ENCODE measurements around the gene WDR45.

DNA sequence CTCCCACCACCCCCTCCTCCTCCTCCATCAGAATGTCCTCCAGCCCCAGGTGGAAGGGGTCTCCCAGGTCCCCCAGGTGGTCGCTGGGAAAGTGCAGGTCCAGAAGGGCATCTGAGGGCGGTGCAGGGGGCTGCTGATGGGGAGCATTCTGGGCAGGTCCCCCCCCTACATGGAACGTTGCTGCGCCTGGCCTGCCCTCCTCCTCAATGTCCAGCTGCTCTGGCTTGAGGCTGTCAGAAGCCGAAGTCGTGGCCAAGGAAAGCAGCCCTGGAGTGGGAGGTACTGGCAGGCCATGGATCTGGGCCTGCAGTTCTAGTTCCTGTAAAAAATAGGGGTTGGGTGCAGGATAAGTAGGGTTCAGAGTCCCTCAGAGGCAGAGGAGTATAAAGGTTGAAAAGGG lies 49.4 kb downstream of the WDR45 start:
- TF ChIP-seq, protein P1, sequence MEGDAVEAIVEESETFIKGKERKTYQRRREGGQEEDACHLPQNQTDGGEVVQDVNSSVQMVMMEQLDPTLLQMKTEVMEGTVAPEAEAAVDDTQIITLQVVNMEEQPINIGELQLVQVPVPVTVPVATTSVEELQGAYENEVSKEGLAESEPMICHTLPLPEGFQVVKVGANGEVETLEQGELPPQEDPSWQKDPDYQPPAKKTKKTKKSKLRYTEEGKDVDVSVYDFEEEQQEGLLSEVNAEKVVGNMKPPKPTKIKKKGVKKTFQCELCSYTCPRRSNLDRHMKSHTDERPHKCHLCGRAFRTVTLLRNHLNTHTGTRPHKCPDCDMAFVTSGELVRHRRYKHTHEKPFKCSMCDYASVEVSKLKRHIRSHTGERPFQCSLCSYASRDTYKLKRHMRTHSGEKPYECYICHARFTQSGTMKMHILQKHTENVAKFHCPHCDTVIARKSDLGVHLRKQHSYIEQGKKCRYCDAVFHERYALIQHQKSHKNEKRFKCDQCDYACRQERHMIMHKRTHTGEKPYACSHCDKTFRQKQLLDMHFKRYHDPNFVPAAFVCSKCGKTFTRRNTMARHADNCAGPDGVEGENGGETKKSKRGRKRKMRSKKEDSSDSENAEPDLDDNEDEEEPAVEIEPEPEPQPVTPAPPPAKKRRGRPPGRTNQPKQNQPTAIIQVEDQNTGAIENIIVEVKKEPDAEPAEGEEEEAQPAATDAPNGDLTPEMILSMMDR (conservative IDR thresholded peaks at IDR 0.05; ENCODE audit: low read depth, low read length): no peak
- TF ChIP-seq EZH2 (IDR thresholded peaks at IDR 0.05; ENCODE audit: borderline replicate concordance, low read depth, low read length, poor library complexity, severe bottlenecking): no peak
